ENCODE measurements around the gene FOXL1.

The FOXL1 gene

GRCh38 chr16:86625821-86626220 is 47.5 kb downstream of the FOXL1 start:
- in situ Hi-C loops (cut with MboI; ENCODE audit: low sequenced_read_pairs): no loop called here

- in situ Hi-C loops (cut with MboI; ENCODE audit: low sequenced_read_pairs): no loop called here
Measured at GRCh38 chr16:86626284-86626683, 47.9 kb downstream of the FOXL1 start.

GRCh38 chr16:86626966-86627365 is 48.6 kb downstream of the FOXL1 start:
- in situ Hi-C loops (cut with MboI; ENCODE audit: low sequenced_read_pairs): no loop called here

GRCh38 chr16:86628614-86629013 is 50.3 kb downstream of the FOXL1 start:
- in situ Hi-C loops (cut with MboI; ENCODE audit: low sequenced_read_pairs): no loop called here

GRCh38 chr16:86630471-86630870 is 52.1 kb downstream of the FOXL1 start:
- in situ Hi-C loops (cut with MboI; ENCODE audit: low sequenced_read_pairs): no loop called here

- in situ Hi-C loops (cut with MboI; ENCODE audit: low sequenced_read_pairs): no loop called here
Measured at GRCh38 chr16:86631444-86631843, 53.1 kb downstream of the FOXL1 start.
